GM21447 (cell line): Measurements from ENCODE around the gene RAD23B.

Experiments used
- ATAC-seq: cut with Tn5 transposase; IDR thresholded peaks from one replicate; pipeline ENCODE4 v1.9.1; 2021; ENCODE audit not compliant: unreplicated experiment

RAD23B gene

DNA sequence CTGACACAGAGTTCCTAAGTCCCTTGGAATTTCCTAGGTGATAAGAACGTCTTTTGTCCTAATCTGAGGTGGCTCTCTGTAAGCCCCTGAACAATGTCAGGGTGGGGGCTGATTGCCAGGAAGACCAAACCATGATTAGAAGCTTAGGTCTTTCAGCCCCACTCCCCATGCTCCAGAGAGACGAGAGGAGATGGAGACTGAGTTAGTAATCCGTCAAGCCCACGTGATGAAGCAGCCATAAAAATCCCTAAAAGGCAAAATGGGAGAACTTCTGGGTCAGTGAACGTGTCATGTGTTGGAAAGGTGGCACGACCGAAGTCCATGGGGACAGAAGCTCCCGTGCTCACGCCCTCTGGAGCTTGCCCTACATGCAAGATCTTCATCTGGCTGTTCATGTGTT, 85.6 kb downstream of the RAD23B start:
- no peak for ATAC-seq

DNA sequence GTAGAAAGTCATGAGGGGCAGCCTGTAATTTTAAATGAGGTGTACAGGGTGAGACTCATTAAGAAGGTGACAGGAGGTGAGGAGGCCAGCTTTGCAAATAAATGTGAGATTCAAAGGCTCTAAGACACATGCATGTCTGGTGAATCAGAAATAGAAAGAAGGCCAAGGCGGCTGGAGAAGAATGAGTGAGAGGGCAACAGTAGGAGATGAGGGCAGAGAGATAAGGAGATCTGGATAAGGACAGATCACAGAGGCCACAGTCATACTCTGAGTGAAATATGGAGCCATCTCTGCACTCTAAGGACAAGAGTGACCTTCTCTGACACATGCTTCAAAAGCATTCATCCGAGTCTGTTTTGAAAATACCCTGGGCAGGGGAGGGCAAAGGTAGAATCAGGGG, 90.7 kb downstream of the RAD23B start:
- no peak for ATAC-seq

DNA sequence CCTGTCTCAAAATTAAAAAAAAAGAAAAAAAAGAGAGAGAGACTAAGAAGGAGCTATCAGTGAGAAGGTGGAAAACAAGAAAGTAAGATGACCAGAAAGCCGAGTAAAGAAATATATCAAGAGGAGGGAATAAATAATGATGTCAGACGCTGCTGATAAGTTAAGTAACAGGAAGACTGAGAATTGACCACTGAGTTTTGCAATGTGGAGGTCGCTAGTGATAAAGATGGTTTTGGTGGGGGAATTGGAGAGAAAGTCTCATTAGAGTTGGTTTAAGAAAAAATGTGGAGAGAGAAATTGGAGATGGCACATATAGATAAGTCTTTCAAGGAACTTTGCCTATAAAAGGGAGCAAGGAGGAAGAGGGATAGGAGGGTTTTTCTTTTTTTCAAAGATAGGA, 91.9 kb downstream of the RAD23B start:
- no peak for ATAC-seq

DNA sequence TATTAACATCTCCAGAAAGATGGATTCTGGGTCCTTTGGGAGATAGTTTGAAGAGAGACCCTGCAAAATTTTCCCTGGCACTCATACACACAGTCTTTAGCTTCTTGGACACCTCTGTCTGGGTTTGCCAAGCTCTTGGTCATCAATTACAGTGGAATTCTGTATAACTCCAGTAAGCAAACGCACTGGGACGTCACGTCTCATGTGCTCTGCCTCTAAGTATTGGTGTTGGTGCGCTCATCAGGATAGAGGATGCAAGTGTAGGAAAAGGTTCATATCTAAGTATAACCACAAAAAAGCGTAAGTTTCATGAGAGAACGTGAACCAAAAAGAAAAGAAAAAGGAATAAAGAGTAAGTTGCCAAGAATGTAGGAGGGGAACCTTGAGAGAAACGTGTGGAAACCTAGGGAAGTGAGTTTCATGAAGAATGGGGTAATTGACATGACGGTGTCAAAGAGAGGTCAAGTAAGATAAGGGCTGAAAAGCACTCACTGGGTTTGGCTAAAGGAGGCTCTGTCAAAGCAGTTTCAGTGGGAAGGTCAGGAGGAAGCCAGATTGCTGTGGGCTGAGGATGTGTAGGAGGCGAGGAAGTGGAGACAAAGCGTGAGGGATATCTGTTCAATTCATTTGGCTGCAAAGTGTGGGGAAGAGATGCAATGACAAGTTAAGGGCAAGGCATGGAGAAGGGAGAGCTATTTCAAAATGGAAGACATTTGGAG, 92.7 kb downstream of the RAD23B start:
- ATAC-seq: no peak

DNA sequence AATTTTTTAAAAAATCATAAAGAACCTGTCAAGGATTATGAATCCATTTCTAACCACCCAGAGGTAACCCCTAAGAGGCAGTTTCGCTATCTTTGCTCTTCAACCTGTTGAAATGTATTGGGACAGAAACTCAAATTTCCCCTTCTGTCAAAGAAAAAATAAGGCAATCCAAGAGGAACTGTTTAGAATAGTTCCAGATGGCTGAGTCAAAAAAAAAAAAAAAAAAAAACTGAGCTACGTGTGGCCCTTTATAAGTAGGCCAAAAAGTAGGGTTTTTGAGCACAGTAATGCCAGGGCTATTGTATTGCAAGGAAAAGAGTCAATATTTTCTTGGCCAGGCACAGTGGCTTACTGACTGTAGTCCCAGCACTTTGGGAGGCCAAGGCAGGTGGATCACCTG, 94.9 kb downstream of the RAD23B start:
- ATAC-seq: no peak
